IMR-90 (cell line): ENCODE measurements around the gene UBE2L3. TPM values are rescaled to one million over a fixed set of nuclear protein-coding genes. Genes with fewer than 3 reads are reported as not detected.

Experiments
- ATAC-seq: fragments of 200-7000 bp; cut with Tn5 transposase; 2 replicates; pipeline ENCODE4 v1.9.1; 2020; ENCODE audit warnings: low read depth, mild to moderate bottlenecking, moderate library complexity
- BruUV-seq: library from RNA; stranded (reverse); fragments of 400-500 nt; replicated peaks from 2 replicates; lab custom pipeline; 2021; lab: Mats Ljungman, UMichigan
- CTCF ChIA-PET: fragments of 300-600 bp; formaldehyde crosslinking; extraction: SDS; loops from one replicate; lab custom pipeline; 2021; ENCODE audit warnings: antibody characterized with exemption; lab: Yijun Ruan, JAX
- POLR2A ChIA-PET: fragments of 300-600 bp; sonication (Branson Sonifier 250); formaldehyde crosslinking; loops from one replicate; lab custom pipeline; 2022; ENCODE audit warnings: antibody characterized with exemption; ENCODE audit not compliant: unreplicated experiment; lab: Charles Lee
- DNase-seq: peaks from one replicate; pipeline ENCODE4 v3.0.0; 2013
- H2AFZ ChIP-seq: replicated peaks from 2 replicates; pipeline ENCODE3; 2013; ENCODE audit warnings: low read length, mild to moderate bottlenecking; ENCODE audit not compliant: poor library complexity
- H2AK5ac ChIP-seq: 2 replicates; pipeline ENCODE4 v1.6.1; 2013; ENCODE audit warnings: low read depth, low read length, inconsistent platforms
- H2AK9ac ChIP-seq: replicated peaks from 2 replicates; pipeline ENCODE3; 2013; ENCODE audit warnings: mild to moderate bottlenecking, low read depth, low read length, moderate library complexity; ENCODE audit not compliant: poor library complexity
- H2BK120ac ChIP-seq: 2 replicates; pipeline ENCODE4 v1.6.1; 2013; ENCODE audit warnings: low read depth, low read length, inconsistent platforms
- H2BK15ac ChIP-seq: 3 replicates; pipeline ENCODE4 v1.6.1; 2013; ENCODE audit warnings: low read depth, low read length, inconsistent platforms
- H2BK20ac ChIP-seq: 2 replicates; pipeline ENCODE4 v1.6.1; 2013; ENCODE audit warnings: low read depth, mild to moderate bottlenecking, inconsistent platforms, low read length, moderate library complexity
- H2BK5ac ChIP-seq: 2 replicates; pipeline ENCODE4 v1.6.1; 2013; ENCODE audit warnings: mild to moderate bottlenecking, low read depth, low read length, inconsistent platforms; ENCODE audit not compliant: poor library complexity, severe bottlenecking
- H3K14ac ChIP-seq: replicated peaks from 2 replicates; pipeline ENCODE4 v1.6.1; 2013; ENCODE audit warnings: low read depth, low read length, inconsistent platforms
- H3K18ac ChIP-seq: 2 replicates; pipeline ENCODE4 v1.6.1; 2013; ENCODE audit warnings: low read depth, low read length, control low read depth
- H3K23ac ChIP-seq: 2 replicates; pipeline ENCODE4 v1.6.1; 2013; ENCODE audit warnings: low read depth, low read length, inconsistent platforms
- H3K27ac ChIP-seq: 2 replicates; pipeline ENCODE4 v1.5.1; 2013; ENCODE audit warnings: mild to moderate bottlenecking, control low read depth, low read length; ENCODE audit not compliant: insufficient read depth
- H3K27me3 ChIP-seq: 2 replicates; pipeline ENCODE4 v1.6.1; 2013; ENCODE audit warnings: low read length; ENCODE audit not compliant: control insufficient read depth, insufficient read depth
- H3K36me3 ChIP-seq: 2 replicates; pipeline ENCODE4 v1.6.1; 2013; ENCODE audit warnings: low read length, mixed read lengths; ENCODE audit not compliant: control insufficient read depth, insufficient read depth
- H3K4ac ChIP-seq: 2 replicates; pipeline ENCODE4 v1.6.1; 2013; ENCODE audit warnings: low read depth, low read length, inconsistent platforms
- H3K4me1 ChIP-seq: 2 replicates; pipeline ENCODE4 v1.6.1; 2013; ENCODE audit warnings: low read length, mixed read lengths; ENCODE audit not compliant: control insufficient read depth, insufficient read depth
- H3K4me2 ChIP-seq: 2 replicates; pipeline ENCODE4 v1.6.1; 2013; ENCODE audit warnings: low read depth, mild to moderate bottlenecking, control low read depth, low read length, moderate library complexity
- H3K4me3 ChIP-seq: 2 replicates; pipeline ENCODE4 v1.5.1; 2013; ENCODE audit warnings: low read depth, mild to moderate bottlenecking, control low read depth, low read length, moderate library complexity; ENCODE audit not compliant: insufficient read depth
- H3K56ac ChIP-seq: 2 replicates; pipeline ENCODE4 v1.6.1; 2013; ENCODE audit warnings: low read length, inconsistent platforms; ENCODE audit not compliant: insufficient read depth; ENCODE audit errors: extremely low read depth
- H3K79me1 ChIP-seq, 2 experiments: 2 replicates each; pipeline ENCODE4 v1.6.1; 2013; ENCODE audit warnings: low read length in 2 of 2, inconsistent platforms in 1 of 2, low read depth in 1 of 2
- H3K9ac ChIP-seq: 2 replicates; pipeline ENCODE4 v1.6.1; 2013; ENCODE audit warnings: low read depth, low read length, control low read depth
- H3K9me1 ChIP-seq: 2 replicates; pipeline ENCODE4 v1.6.1; 2013; ENCODE audit warnings: low read length, inconsistent platforms; ENCODE audit not compliant: insufficient read depth
- H3K9me3 ChIP-seq: 2 replicates; pipeline ENCODE4 v1.6.1; 2013; ENCODE audit warnings: low read length; ENCODE audit not compliant: control insufficient read depth, insufficient read depth
- H4K20me1 ChIP-seq: 2 replicates; pipeline ENCODE4 v1.6.1; 2013; ENCODE audit warnings: low read length, inconsistent platforms; ENCODE audit not compliant: insufficient read depth
- H4K5ac ChIP-seq: 2 replicates; pipeline ENCODE4 v1.6.1; 2013; ENCODE audit warnings: mild to moderate bottlenecking, low read depth, low read length, control low read depth
- H4K8ac ChIP-seq, 2 experiments: 2 replicates each; pipeline ENCODE4 v1.6.1; 2013; ENCODE audit warnings: low read depth in 2 of 2, low read length in 2 of 2, control low read depth in 1 of 2, inconsistent platforms in 1 of 2
- H4K91ac ChIP-seq: 2 replicates; pipeline ENCODE4 v1.6.1; 2013; ENCODE audit warnings: low read depth, low read length, inconsistent platforms; ENCODE audit not compliant: insufficient read depth
- BHLHE40 ChIP-seq: fragments of 150-350 bp; IDR thresholded peaks from 2 replicates; pipeline ENCODE4 v1.6.1; 2016; ENCODE audit warnings: mild to moderate bottlenecking, low read depth, low read length
- ELK1 ChIP-seq: fragments of 150-350 bp; IDR thresholded peaks from 2 replicates; pipeline ENCODE4 v1.6.1; 2016; ENCODE audit warnings: low read depth, mild to moderate bottlenecking, low read length, moderate library complexity, borderline replicate concordance
- MAFK ChIP-seq: IDR thresholded peaks from 2 replicates; pipeline ENCODE4 v1.6.1; 2012; ENCODE audit warnings: low read depth, low read length, improper control_type of control experiment
- RCOR1 ChIP-seq: IDR thresholded peaks from 2 replicates; pipeline ENCODE4 v1.6.1; 2012; ENCODE audit warnings: mild to moderate bottlenecking, low read length, improper control_type of control experiment; ENCODE audit not compliant: insufficient replicate concordance
- USF2 ChIP-seq: fragments of 150-350 bp; IDR thresholded peaks from 2 replicates; pipeline ENCODE4 v1.6.1; 2017; ENCODE audit warnings: mild to moderate bottlenecking, antibody characterized with exemption, low read length, low read depth
- WGBS, 2 experiments: methylation state at CpG; one replicate each; pipeline versions ENCODE4 v1.1.5 to v1.1.7; 2013; ENCODE audit warnings: missing lambda C conversion rate in 2 of 2; ENCODE audit not compliant: insufficient read length in 1 of 2; ENCODE audit errors: extremely low coverage in 2 of 2; 5-methylcytosine and 5-hydroxymethylcytosine counted together
- dilution Hi-C: fragments of 300-500 bp; cut with HindIII; formaldehyde crosslinking; loops from one replicate; pipeline ENCODE4 v1.14.3; 2018; ENCODE audit warnings: low sequenced_read_pairs; ENCODE audit not compliant: unreplicated experiment
- in situ Hi-C: fragments of 300-500 bp; cut with MboI; formaldehyde crosslinking; loops from 3 replicates; pipeline ENCODE4 v1.14.3; 2019; ENCODE audit warnings: low sequenced_read_pairs, inconsistent platforms, mixed read lengths
- intact Hi-C: fragments of 100-400 bp; cut with micrococcal nuclease; formaldehyde crosslinking; loops from 2 replicates; pipeline ENCODE4 v1.10.0; 2022
- polyA plus RNA-seq, 3 experiments: library from polyadenylated mRNA; depleted of rRNA; stranded (reverse); fragments of >200 nt; gene quantifications; 2 replicates each; pipeline ENCODE4 v1.2.3, GENCODE V29; 2012; ENCODE audit warnings: low replicate concordance in 1 of 3
- total RNA-seq: library from RNA; depleted of rRNA; stranded (reverse); fragments of >200 nt; gene quantifications from 2 replicates; pipeline ENCODE4 v1.2.3, GENCODE V29; 2012

The UBE2L3 gene
- total and polyA plus RNA-seq, 2 of the 4 experiments (the other 2 are of a cell fraction): 29.0 to 72.9 TPM

GRCh38 chr22:21640810-21641209 lies 73.3 kb downstream of the UBE2L3 start:
- Histone ChIP-seq H3K4ac (no peak overlapping the region), H3K56ac (no peak overlapping the region), H2AK5ac (no peak overlapping the region), H2BK20ac (no peak overlapping the region), H3K23ac (no peak overlapping the region), H2AK9ac (no peak overlapping the region), H2BK15ac (no peak overlapping the region), H3K36me3 (peaks cover 5% of the 10 kb centered on the region), H4K8ac (no peak overlapping the region), H3K14ac (no peak overlapping the region), H2BK120ac (no peak overlapping the region), H3K9me3 (no peaks in the 10 kb centered on the region), H4K20me1 (peaks cover 10% of the 10 kb centered on the region), H3K9me1 (peaks cover 5% of the 10 kb centered on the region), H2AFZ (no peak overlapping the region), H4K91ac (no peak overlapping the region), H3K4me2 (no peak overlapping the region), H3K9ac (no peak overlapping the region), H4K5ac (no peak overlapping the region), H2BK5ac (no peak overlapping the region), H3K27me3 (no peaks in the 10 kb centered on the region), H3K4me3 (no peak overlapping the region), H3K18ac (no peak overlapping the region), H3K79me1 (peaks cover 6 to 18% of the 10 kb centered on the region in 2 experiments; a peak in 3 of 4 replicates), H3K27ac (no peak overlapping the region), H3K4me1 (peaks cover 1% of the 10 kb centered on the region; the same call in 1 of the 2 replicates)
- no CpG with 5 or more reads among the region's 5 CpGs for WGBS, 2 experiments
- ChIA-PET POLR2A (interaction anchor here (0.5 kb wide), 1 partner anchor 65 kb away, joined by 7 read pairs; no protein-coding TSS in a partner anchor), CTCF (interaction anchor here (3.1 kb wide), 1 partner anchor 11 kb away, joined by 28 read pairs; the partner anchor contains the start of gene YDJC)
- TF ChIP-seq BHLHE40: no peak
- no peak for TF ChIP-seq USF2
- TF ChIP-seq MAFK: no peak
- TF ChIP-seq ELK1: no peak
- TF ChIP-seq RCOR1: no peak
- in situ Hi-C loops (no loop called here), dilution Hi-C loops (no loop called here), intact Hi-C loops (loop anchor here (1.0 kb wide), 1 partner anchor 11 kb away; the partner anchor contains the start of gene YDJC)
- DNase-seq (no peak), ATAC-seq (no peak)
- BruUV-seq: no TSS peak
